AG04449 (cell line): ENCODE measurements around the gene LRRC19.

Experiments used
- CTCF ChIA-PET: fragments of 350-600 bp; formaldehyde crosslinking; extraction: SDS; loops from one replicate; lab custom pipeline; 2021; ENCODE audit warnings: antibody characterized with exemption; lab: Yijun Ruan, JAX
- POLR2A ChIA-PET: fragments of 400-600, 350-600 bp; formaldehyde crosslinking; extraction: SDS; loops from one replicate; lab custom pipeline; 2020; ENCODE audit warnings: antibody characterized with exemption, inconsistent platforms; lab: Yijun Ruan, JAX
- DNase-seq: peaks from one replicate; pipeline ENCODE4 v3.0.0-alpha.2; 2010; ENCODE audit warnings: low read depth, low spot score
- H3K4me3 ChIP-seq: 2 replicates; pipeline ENCODE4 v1.5.1; 2011; ENCODE audit warnings: low read depth, mild to moderate bottlenecking, control low read depth, low read length
- CTCF ChIP-seq: IDR thresholded peaks from one replicate; pipeline ENCODE4 v1.5.1; 2011; ENCODE audit warnings: mild to moderate bottlenecking, moderate library complexity, low read length, control low read depth, inconsistent platforms; ENCODE audit not compliant: insufficient read depth; ENCODE audit errors: missing control alignments

Gene LRRC19

GRCh38 chr9:27042476-27042875, 37.0 kb upstream of the LRRC19 start:
- no peak for DNase-seq
- no peak overlapping the region for H3K4me3 ChIP-seq
- CTCF ChIA-PET, result interaction anchor here (0.8 kb wide), 1 partner anchor 8 kb away, joined by 3 read pairs; no protein-coding TSS in a partner anchor
- no peak for TF ChIP-seq CTCF
- POLR2A ChIA-PET, result no interaction called here

GRCh38 chr9:27041746-27042145, 36.3 kb upstream of the LRRC19 start:
- CTCF ChIA-PET, result no interaction called here
- no peak for TF ChIP-seq CTCF
- no peak overlapping the region for H3K4me3 ChIP-seq
- no peak for DNase-seq
- POLR2A ChIA-PET, result interaction anchor here (0.6 kb wide), 1 partner anchor 166 kb away, joined by 3 read pairs; no protein-coding TSS in a partner anchor

GRCh38 chr9:27037499-27037898, 32.0 kb upstream of the LRRC19 start:
- no peak for TF ChIP-seq CTCF
- POLR2A ChIA-PET, result no interaction called here
- CTCF ChIA-PET, result interaction anchor here (0.9 to 3.2 kb wide), 5 partner anchors 13 to 239 kb away, joined by 3 to 13 read pairs (median 3); no protein-coding TSS in a partner anchor
- DNase-seq, result no peak
- no peak overlapping the region for H3K4me3 ChIP-seq

- POLR2A ChIA-PET, result interaction anchor here (0.7 to 1.0 kb wide), 2 partner anchors 78 to 91 kb away, joined by 3 to 6 read pairs; no protein-coding TSS in a partner anchor
- DNase-seq, result no peak
- no peak overlapping the region for H3K4me3 ChIP-seq
- CTCF ChIA-PET, result interaction anchor here (0.8 to 5.3 kb wide), 10 partner anchors 9 to 299 kb away, joined by 3 to 101 read pairs (median 3); no protein-coding TSS in a partner anchor
- TF ChIP-seq CTCF, result peak; percentile 55
Observed at GRCh38 chr9:27033815-27034403, 28.4 kb upstream of the LRRC19 start.

GRCh38 chr9:27029186-27029585, 23.7 kb upstream of the LRRC19 start:
- DNase-seq, result no peak
- CTCF ChIA-PET, result interaction anchor here (0.9 to 5.3 kb wide), 2 partner anchors 9 to 245 kb away, joined by 3 to 101 read pairs; no protein-coding TSS in a partner anchor
- POLR2A ChIA-PET, result no interaction called here
- H3K4me3 ChIP-seq, result no peak overlapping the region
- TF ChIP-seq CTCF, result no peak

GRCh38 chr9:27022920-27023319, 17.4 kb upstream of the LRRC19 start:
- POLR2A ChIA-PET, result no interaction called here
- H3K4me3 ChIP-seq, result no peak overlapping the region
- DNase-seq, result no peak
- no peak for TF ChIP-seq CTCF
- CTCF ChIA-PET, result interaction anchor here (1.0 kb wide), 1 partner anchor 10 kb away, joined by 4 read pairs; no protein-coding TSS in a partner anchor
